NCI-H187 (cell line): Measurements from ENCODE around the gene PPP1R10.
"Not testable (repeated sequence)": the region's sequence is repeated elsewhere in the genome, so short reads cannot be mapped to it uniquely, and the experiment has no call there.

Experiments used
- DNase-seq, 2 experiments: peaks; one replicate each; lab custom pipeline; 2025; lab: John Stamatoyannopoulos, UW

The PPP1R10 gene

GRCh38 chr6:30616811-30617564, at the start of gene PPP1R10:
Gene PPP1R10, minus strand, starts transcription at chr6:30617243. Its CDS starts 7,299 bp downstream, at chr6:30609944.
- DNase-seq, result peak; percentile 94 to 100

- not testable (repeated sequence) for DNase-seq
Measured at GRCh38 chr6:30666300-30666699, 49.3 kb upstream of the PPP1R10 start.

GRCh38 chr6:30664994-30665767, 48.1 kb upstream of the PPP1R10 start:
- no peak for DNase-seq

- DNase-seq, result not testable (repeated sequence)
Measured at GRCh38 chr6:30657922-30658321, 40.9 kb upstream of the PPP1R10 start.

DNA sequence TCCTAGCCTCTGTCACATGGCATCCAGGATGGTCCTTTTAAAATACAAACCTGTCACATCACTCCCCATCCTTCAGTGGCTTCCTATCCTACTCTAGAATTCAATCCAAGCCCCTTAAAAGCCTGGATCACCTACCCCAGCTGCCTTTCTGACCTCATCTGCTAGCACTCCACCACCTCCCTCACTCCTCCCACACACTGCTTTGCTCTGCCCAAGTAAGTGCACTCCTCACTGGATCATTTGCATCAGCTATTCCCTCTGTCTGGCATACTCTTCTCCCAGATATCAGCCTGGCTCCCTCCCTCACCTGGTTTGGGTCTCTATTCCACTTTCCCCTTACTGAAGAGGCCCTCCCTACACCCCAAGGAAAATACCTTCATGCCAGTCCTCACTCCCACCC, 40.4 kb upstream of the PPP1R10 start:
- no peak for DNase-seq

GRCh38 chr6:30656513-30656912, 39.5 kb upstream of the PPP1R10 start:
- no peak for DNase-seq

GRCh38 chr6:30655743-30656094, 38.7 kb upstream of the PPP1R10 start:
- no peak for DNase-seq

DNA sequence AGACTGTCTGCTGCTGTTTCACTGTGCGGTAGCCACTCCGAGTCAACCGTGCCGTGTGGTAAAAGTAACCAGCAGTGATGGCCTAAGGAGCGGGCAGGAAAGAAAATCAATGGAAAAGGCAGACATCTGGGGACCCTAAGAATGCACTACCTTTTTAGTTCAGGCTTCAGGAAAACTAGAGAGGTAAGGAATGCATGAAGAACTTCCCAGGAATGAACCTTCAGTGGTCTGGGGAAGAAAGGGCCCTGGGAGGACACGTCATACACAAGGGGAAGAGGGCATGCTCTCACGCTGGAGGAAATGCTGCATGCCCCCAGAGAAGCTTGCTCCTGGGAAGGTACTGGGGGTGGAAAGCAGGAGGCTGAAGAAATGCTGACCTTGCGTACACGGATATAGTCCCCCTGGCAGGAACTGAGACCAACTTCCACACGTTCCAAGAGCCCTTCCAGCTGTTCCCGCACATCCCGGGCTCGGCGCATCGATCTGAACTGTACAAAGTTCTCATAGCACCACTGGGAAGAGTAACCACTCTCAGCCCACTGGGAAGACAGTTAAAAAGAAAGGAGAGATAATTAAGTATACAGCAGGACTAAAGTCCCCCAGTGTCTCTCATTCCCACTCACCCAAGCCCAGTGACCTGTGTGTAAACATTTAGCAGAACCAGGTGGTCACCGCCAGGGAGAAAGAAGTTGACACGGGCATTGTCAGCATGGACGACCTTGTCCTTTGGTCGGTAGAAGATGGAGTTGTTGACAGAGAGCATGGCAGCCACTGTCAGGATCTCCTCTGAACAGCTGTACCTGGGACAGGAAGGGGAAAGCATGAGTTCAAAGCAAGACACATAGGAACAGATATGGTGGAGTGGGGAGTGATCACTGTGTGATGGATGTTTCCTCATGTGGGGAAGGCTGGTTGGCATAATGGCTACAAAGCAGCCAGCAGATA, 38.0 kb upstream of the PPP1R10 start:
- DNase-seq, result no peak

GRCh38 chr6:30651143-30651542, 34.1 kb upstream of the PPP1R10 start:
- DNase-seq, result no peak

GRCh38 chr6:30647242-30648116, 30.4 kb upstream of the PPP1R10 start:
- DNase-seq, result peak; percentile 53 to 57

- DNase-seq, result peak; percentile 72 to 86
Measured at GRCh38 chr6:30646450-30647241, 29.6 kb upstream of the PPP1R10 start, which contains the start of gene C6orf136. Gene C6orf136, plus strand, starts transcription at chr6:30647133. Its CDS starts 99 bp downstream, at chr6:30647232.

DNA sequence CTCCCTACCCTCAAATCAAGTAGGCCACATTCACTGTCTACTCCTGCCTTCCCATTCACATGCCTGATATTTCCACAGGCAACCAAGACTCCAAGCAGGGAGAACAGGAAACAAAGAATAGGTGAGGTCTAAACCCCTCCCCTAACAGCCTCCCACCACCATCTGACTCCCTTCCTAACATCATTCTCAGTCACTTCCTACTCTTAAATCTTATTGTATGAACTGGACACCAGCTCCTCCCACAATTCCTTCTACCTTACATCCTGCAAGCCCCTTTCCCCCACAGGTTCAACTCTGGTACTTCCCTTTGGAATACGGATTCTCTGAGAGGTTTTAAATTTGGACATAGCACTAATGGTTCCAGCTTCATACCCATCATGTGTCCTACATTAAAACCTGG, 28.9 kb upstream of the PPP1R10 start:
- no peak for DNase-seq

DNA sequence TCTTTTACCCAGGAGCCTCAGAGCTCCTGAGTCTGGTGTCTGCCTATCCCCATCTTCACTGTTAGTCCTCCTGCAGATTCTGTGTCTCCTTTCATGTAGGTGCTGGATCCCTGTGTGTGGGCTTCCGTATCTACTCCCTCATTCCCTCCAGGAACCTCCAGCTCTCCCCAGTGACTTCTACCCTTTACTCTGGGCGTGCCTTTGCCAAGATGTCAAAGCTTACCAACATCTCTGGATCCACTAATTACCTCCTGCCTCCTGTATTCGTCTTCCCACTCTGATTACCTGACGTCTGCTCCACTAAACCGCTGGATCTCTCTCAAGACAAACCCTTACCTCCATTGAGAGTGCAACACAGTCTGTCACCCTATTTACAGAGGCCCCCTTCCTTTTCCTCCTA, 27.7 kb upstream of the PPP1R10 start:
- DNase-seq, result no peak

DNA sequence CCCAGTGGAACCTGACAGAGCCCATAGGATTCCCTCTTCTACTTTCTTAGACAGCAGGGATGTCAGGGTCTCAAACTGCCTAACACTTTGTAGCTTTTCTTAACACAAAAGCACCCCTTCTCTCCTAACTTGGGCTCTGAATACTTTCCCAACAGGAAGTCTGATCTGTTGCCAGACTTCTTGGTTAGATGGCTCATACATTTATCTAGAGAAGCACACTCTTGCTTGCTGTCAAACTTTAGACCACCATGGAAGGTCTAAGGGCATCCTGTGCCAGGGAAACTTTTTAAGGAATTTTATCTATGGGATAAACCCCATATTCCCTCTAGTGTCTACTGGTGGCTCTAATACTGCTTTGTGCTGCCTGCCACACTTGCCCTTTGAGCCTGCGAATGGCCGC, 26.6 kb upstream of the PPP1R10 start:
- no peak for DNase-seq

- no peak for DNase-seq
Measured at GRCh38 chr6:30641048-30641447, 24.0 kb upstream of the PPP1R10 start.

GRCh38 chr6:30640481-30640880, 23.4 kb upstream of the PPP1R10 start:
- DNase-seq, result no peak

- DNase-seq, result no peak
Measured at GRCh38 chr6:30635834-30636233, 18.8 kb upstream of the PPP1R10 start.

- DNase-seq, result peak; percentile 47 to 58
Measured at GRCh38 chr6:30626484-30627366, 9.7 kb upstream of the PPP1R10 start, which contains the start of gene ATAT1. Gene ATAT1, plus strand, starts transcription at chr6:30626874.

DNA sequence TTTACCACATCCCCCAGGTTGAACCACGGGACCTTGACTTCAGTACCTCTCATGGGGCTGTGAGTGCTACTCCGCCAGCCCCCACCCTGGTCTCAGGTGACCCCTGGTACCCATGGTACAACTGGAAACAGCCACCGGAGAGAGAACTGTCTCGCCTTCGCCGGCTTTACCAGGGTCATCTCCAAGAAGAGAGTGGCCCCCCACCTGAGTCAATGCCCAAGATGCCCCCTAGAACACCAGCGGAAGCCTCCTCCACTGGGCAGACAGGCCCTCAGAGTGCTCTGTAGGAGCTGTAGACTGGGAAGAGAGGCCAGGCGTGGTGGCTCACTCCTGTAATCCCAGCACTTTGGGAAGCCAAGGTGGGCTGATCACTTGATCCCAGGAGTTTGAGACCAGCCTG, 8.5 kb upstream of the PPP1R10 start:
- no peak for DNase-seq
